H54 (cell line): ENCODE results near the gene GUCY1B1.
A peak's percentile ranks its signal among the peaks of the same experiment; 100 is the strongest.

Experiments
- DNase-seq: peaks from one replicate; pipeline ENCODE4 v3.0.0; 2011; ENCODE audit warnings: low spot score, mixed read lengths; ENCODE audit not compliant: insufficient read length
- FAIRE-seq: peaks from 3 replicates; lab custom pipeline; 2011; peaks lifted over from hg19 to GRCh38; lab: Jason Lieb, UNC
- POLR2A ChIP-seq: IDR thresholded peaks from 2 replicates; pipeline ENCODE4 v1.6.1; 2011; ENCODE audit warnings: low read depth, mild to moderate bottlenecking, low read length

GUCY1B1 gene

GRCh38 chr4:155758481-155759371, at the start of gene GUCY1B1:
TSS of gene GUCY1B1 (plus strand) at chr4:155759021. CDS start at chr4:155759141, 120 bp downstream.
- FAIRE-seq (peak; percentile 89), DNase-seq (peak; percentile 85)
- peak; percentile 43; the same call in 1 of the 2 replicates for TF ChIP-seq POLR2A

GRCh38 chr4:155709918-155710317, 48.9 kb upstream of the GUCY1B1 start:
- FAIRE-seq (no peak), DNase-seq (no peak)
- no peak for TF ChIP-seq POLR2A

DNA sequence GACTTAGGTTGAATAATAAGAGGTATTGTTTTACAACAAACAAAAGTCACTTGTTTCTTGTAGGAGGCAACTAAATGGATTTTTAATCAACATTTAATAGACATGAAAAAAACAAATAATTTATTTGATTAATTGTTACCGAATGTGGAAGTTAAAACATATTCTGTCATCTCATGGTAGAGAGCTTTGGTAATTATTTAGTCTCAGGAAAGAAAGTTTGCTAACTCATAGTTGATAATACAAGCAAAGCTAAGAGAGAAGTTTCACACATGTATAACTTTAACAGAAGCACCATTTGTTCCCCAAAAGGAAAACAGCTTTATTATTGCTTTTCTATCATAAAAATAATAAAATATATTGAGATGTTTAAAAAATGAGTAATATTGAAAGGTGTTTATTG, 47.3 kb upstream of the GUCY1B1 start:
- TF ChIP-seq POLR2A = no peak
- DNase-seq (no peak), FAIRE-seq (no peak)

GRCh38 chr4:155712846-155713245, 46.0 kb upstream of the GUCY1B1 start:
- DNase-seq (no peak), FAIRE-seq (no peak)
- TF ChIP-seq POLR2A = no peak

GRCh38 chr4:155713911-155714310, 44.9 kb upstream of the GUCY1B1 start:
- no peak for FAIRE-seq

DNA sequence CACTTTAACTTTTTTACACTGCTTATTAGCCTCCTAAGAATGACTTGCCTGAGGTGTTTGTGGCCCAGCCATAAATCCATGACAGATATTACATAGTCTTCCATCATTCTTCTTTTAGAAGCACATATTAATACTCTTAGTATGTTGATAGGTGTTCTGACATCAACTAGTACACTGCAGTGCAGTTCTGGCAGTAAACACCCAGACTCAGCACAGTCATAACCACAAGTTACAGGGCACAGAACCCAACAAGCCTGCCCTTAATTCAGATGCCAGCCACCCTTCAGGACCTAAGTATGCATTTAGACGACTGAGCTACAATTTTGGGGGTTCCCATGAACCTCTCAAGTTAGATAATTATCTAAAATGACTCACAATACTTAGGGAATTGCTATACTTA, 36.5 kb upstream of the GUCY1B1 start:
- FAIRE-seq (no peak), DNase-seq (no peak)
- no peak for TF ChIP-seq POLR2A

More at GRCh38 chr4:155713911-155714310, 44.9 kb upstream of the GUCY1B1 start:
- TF ChIP-seq POLR2A = no peak
- no peak for DNase-seq

DNA sequence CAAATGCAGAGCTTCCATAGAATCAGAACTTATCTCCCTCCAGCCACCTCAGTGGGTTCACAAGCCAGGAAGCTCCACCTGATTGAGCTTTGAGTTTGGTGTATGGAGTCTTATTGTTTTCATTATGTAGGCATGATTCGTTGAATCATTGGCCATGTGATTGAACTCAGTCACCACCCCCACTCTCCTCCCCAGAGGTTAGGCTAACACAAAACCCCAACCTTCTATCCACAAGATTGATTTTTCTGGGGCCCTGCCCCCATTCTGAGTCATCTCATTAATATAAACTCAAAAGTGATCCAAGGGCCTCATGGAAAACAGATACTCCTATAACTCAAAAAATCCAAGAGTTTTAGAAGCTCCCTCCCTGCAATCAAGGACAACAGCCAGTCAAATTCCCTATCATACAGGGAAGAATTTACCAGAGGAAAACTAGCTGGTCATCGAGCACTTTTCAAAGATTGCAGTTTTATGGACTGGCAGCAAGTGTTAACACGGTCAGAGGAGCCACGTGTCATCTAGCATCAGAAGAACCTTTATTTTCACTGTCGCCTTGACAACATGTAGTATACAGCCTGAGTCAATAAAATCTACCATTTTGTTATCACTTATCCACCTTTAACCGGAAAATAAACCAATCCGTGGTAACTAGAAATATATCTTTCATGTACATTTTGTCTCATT, 35.9 kb upstream of the GUCY1B1 start:
- TF ChIP-seq POLR2A = no peak
- no peak for DNase-seq
- FAIRE-seq = no peak

GRCh38 chr4:155724731-155725130, 34.1 kb upstream of the GUCY1B1 start:
- FAIRE-seq = no peak
- no peak for TF ChIP-seq POLR2A
- DNase-seq = no peak

- no peak for TF ChIP-seq POLR2A
- no peak for DNase-seq
- FAIRE-seq = no peak
Observed at GRCh38 chr4:155734065-155734464, 24.8 kb upstream of the GUCY1B1 start.

GRCh38 chr4:155734951-155735350, 23.9 kb upstream of the GUCY1B1 start:
- FAIRE-seq (no peak), DNase-seq (no peak)
- TF ChIP-seq POLR2A = no peak

DNA sequence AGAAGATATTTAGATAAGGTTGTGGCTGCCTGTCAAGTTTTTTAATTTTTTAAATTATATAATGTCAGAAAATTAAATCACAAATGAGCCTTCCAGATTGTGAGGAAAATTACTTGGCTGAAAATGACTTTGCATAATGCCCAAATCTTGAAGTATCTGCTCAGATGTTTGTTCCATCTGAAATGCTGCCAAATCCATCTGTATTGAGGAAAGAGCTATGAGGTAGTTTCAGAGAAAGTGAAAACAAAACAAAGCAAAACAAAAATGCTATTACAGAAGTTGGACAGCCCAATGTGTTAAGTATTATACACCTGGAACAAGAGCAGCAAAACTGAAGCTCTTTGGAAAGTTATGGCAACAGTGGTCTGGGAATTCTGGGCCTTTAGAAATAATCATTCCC, 23.3 kb upstream of the GUCY1B1 start:
- DNase-seq = no peak
- TF ChIP-seq POLR2A = no peak
- FAIRE-seq = no peak

DNA sequence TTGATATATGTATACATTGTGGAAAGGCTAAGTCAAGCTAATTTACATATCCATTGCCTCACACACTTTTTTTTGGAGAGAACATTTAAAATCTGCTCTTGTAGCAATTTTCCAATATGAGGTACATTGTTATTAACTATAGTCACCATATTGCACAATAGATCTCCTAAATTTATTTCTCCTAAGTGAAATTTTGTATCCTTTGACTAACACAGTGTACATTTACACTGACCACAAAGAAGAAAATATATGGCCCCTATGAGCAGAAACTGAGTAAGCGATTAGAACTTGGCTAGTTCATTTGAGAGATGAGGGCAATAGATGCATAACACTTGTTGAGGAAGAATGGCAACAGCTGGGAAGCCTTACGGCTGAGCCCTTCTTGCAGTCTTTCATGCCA, 20.3 kb upstream of the GUCY1B1 start:
- no peak for DNase-seq
- FAIRE-seq = no peak
- no peak for TF ChIP-seq POLR2A

- TF ChIP-seq POLR2A = no peak
- DNase-seq = no peak
- FAIRE-seq = no peak
Observed at GRCh38 chr4:155741546-155741945, 17.3 kb upstream of the GUCY1B1 start.

DNA sequence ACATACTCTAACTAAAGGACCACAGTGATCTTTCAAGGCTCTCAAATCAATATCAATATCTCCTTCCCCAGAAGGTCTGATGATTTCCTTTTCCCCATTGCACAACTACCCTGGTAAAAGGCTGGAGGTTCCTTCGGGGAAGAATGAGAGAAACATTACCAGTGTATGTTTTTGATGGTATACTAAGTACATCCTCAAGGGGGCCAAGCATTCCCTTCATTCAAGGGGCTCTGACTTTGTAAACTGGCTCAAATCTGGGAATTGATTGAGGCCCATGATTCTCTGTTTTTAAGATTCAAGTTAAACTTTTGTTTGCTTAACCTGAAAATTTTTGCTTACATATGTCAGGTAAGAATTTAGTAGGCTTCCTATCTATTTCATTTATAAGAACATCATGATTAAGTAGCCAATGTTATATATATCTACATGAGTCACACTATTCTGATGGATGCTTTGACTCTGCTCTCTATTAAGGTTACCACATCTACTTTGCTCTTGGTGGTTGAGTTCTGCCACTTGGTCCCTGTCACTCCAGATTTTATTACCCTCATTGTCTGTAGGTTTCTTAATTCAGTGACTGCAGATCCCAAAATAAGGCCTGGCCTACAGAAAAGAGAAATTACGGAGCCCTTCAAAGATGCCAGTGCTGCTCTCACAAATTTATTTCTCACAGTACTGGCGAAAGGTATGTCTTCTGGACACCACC, 16.4 kb upstream of the GUCY1B1 start:
- DNase-seq (no peak), FAIRE-seq (no peak)
- no peak for TF ChIP-seq POLR2A
